ENCODE results near the gene NUFIP2. TPM values are rescaled to one million over a fixed set of nuclear protein-coding genes. Genes with fewer than 3 reads are reported as not detected.

Gene NUFIP2
- total RNA-seq, 1 donor from 2014 or later, result 90.7 TPM

- Histone ChIP-seq H3K27me3 (no peaks in the 10 kb centered on the region), H3K4me2 (peak overlapping the region; percentile 42), H3K9ac (no peak overlapping the region), H3K9me3 (ENCODE audit: low read depth) (no peaks in the 10 kb centered on the region), H3K4me3 (no peak overlapping the region), H4K20me1 (ENCODE audit: low read depth) (no peaks in the 10 kb centered on the region), H2AFZ (replicated peaks) (no peak overlapping the region), H3K36me3 (no peaks in the 10 kb centered on the region), H3K4me1 (peaks cover 27% of the 10 kb centered on the region), H3F3A (ENCODE audit: low read depth) (peaks cover 41% of the 10 kb centered on the region), H3K79me2 (ENCODE audit: low read depth) (no peaks in the 10 kb centered on the region), H3K27ac (peak overlapping the region; percentile 86)
- Mint-ChIP-seq H3K27ac (peak overlapping the region; percentile 97), H3K9me3 (no peaks in the 10 kb centered on the region), H3K4me1 (peaks cover 51% of the 10 kb centered on the region), H3K27me3 (ENCODE audit: insufficient read depth, low read depth) (peaks cover 8% of the 10 kb centered on the region), H3K4me3 (peak overlapping the region; percentile 65), H3K36me3 (no peaks in the 10 kb centered on the region)
- DNase-seq (ENCODE audit: low spot score), result peak; percentile 81
- TF ChIP-seq EZH2phosphoT487 (IDR thresholded peaks at IDR 0.05) (no peak), CTCF (IDR thresholded peaks at IDR 0.05) (peak; percentile 39)
Measured at GRCh38 chr17:29240968-29241963, 52.7 kb downstream of the NUFIP2 start.

GRCh38 chr17:29240477-29240876, 53.5 kb downstream of the NUFIP2 start:
- H3K27me3 ChIP-seq, result no peaks in the 10 kb centered on the region
- peaks cover 34% of the 10 kb centered on the region for H3F3A ChIP-seq (ENCODE audit: low read depth)
- H3K9me3 ChIP-seq (ENCODE audit: low read depth), result no peaks in the 10 kb centered on the region
- Mint-ChIP-seq H3K36me3 (no peaks in the 10 kb centered on the region), H3K27ac (peak overlapping the region; percentile 97), H3K9me3 (no peaks in the 10 kb centered on the region), H3K27me3 (ENCODE audit: insufficient read depth, low read depth) (peaks cover 8% of the 10 kb centered on the region), H3K4me3 (peak overlapping the region; percentile 46), H3K4me1 (peaks cover 46% of the 10 kb centered on the region)
- peak overlapping the region; percentile 42 for H3K4me2 ChIP-seq
- peak overlapping the region; percentile 86 for H3K27ac ChIP-seq
- no peaks in the 10 kb centered on the region for H3K36me3 ChIP-seq
- peaks cover 19% of the 10 kb centered on the region for H3K4me1 ChIP-seq
- TF ChIP-seq EZH2phosphoT487 (IDR thresholded peaks at IDR 0.05), result no peak
- no peak for TF ChIP-seq CTCF (IDR thresholded peaks at IDR 0.05)
- TF ChIP-seq EZH2 (IDR thresholded peaks at IDR 0.05), result no peak
- no peak overlapping the region for H3K4me3 ChIP-seq
- H3K9ac ChIP-seq, result no peak overlapping the region
- peak; percentile 46 for DNase-seq (ENCODE audit: low spot score)
- peak overlapping the region; percentile 12 for H2AFZ ChIP-seq (replicated peaks)
- no peaks in the 10 kb centered on the region for H4K20me1 ChIP-seq (ENCODE audit: low read depth)
- no peaks in the 10 kb centered on the region for H3K79me2 ChIP-seq (ENCODE audit: low read depth)

GRCh38 chr17:29238133-29238850, 55.7 kb downstream of the NUFIP2 start:
- Histone ChIP-seq H3K4me2 (no peak overlapping the region), H4K20me1 (ENCODE audit: low read depth) (no peaks in the 10 kb centered on the region), H3K4me1 (peaks cover 19% of the 10 kb centered on the region), H3K79me2 (ENCODE audit: low read depth) (no peaks in the 10 kb centered on the region), H3F3A (ENCODE audit: low read depth) (peaks cover 30% of the 10 kb centered on the region), H3K27ac (no peak overlapping the region), H3K27me3 (no peaks in the 10 kb centered on the region), H3K9ac (no peak overlapping the region), H3K9me3 (ENCODE audit: low read depth) (no peaks in the 10 kb centered on the region), H2AFZ (replicated peaks) (no peak overlapping the region), H3K36me3 (no peaks in the 10 kb centered on the region), H3K4me3 (no peak overlapping the region)
- Mint-ChIP-seq H3K9me3 (no peaks in the 10 kb centered on the region), H3K27me3 (ENCODE audit: insufficient read depth, low read depth) (peaks cover 4% of the 10 kb centered on the region), H3K36me3 (no peaks in the 10 kb centered on the region), H3K4me1 (peaks cover 36% of the 10 kb centered on the region), H3K27ac (peak overlapping the region; percentile 72), H3K4me3 (peak overlapping the region; percentile 18)
- no peak for TF ChIP-seq EZH2 (IDR thresholded peaks at IDR 0.05)
- no peak for TF ChIP-seq EZH2phosphoT487 (IDR thresholded peaks at IDR 0.05)
- TF ChIP-seq CTCF (IDR thresholded peaks at IDR 0.05), result no peak
- DNase-seq (ENCODE audit: low spot score), result no peak
